PC-9 (cell line): ENCODE results near the gene PPP1R18.
"Not testable (repeated sequence)": the region's sequence is repeated elsewhere in the genome, so short reads cannot be mapped to it uniquely, and the experiment has no call there.

Experiments used
- EZH2 ChIP-seq: fragments of 200-600 bp; sonication (generic); IDR thresholded peaks from 2 replicates; pipeline ENCODE4 v1.8.0; 2017; ENCODE audit warnings: antibody characterized with exemption, low read depth
- TF ChIP-seq, protein P1 (sequence below): fragments of 200-600 bp; sonication (generic); conservative IDR thresholded peaks from 2 replicates; pipeline ENCODE4 v1.6.1; 2017; ENCODE audit warnings: mixed run types, antibody characterized with exemption, mild to moderate bottlenecking, moderate library complexity

DNA sequence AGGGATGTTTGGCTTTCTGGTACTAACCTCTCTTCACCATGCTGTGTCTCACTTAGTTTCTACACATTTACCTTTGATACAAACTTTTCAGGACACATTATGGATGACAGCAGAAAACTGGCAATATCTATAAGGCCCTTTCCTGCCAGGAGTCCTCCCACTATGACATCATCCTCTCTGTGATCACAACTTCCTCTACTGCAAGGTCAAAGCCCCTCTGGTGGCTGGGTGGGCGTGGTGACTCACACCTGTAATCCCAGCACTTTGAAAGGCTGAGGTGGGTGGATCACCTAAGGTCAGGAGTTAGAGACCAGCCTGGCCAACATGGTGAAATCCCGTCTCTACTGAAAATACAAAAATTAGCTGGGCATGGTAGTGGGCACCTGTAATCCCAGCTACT, 20.1 kb downstream of the PPP1R18 start:
- TF ChIP-seq, protein P1, sequence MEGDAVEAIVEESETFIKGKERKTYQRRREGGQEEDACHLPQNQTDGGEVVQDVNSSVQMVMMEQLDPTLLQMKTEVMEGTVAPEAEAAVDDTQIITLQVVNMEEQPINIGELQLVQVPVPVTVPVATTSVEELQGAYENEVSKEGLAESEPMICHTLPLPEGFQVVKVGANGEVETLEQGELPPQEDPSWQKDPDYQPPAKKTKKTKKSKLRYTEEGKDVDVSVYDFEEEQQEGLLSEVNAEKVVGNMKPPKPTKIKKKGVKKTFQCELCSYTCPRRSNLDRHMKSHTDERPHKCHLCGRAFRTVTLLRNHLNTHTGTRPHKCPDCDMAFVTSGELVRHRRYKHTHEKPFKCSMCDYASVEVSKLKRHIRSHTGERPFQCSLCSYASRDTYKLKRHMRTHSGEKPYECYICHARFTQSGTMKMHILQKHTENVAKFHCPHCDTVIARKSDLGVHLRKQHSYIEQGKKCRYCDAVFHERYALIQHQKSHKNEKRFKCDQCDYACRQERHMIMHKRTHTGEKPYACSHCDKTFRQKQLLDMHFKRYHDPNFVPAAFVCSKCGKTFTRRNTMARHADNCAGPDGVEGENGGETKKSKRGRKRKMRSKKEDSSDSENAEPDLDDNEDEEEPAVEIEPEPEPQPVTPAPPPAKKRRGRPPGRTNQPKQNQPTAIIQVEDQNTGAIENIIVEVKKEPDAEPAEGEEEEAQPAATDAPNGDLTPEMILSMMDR, result not testable (repeated sequence)
- TF ChIP-seq EZH2, result not testable (repeated sequence)
